ENCODE data around the gene SLU7. TPM values are rescaled to one million over a fixed set of nuclear protein-coding genes. Genes with fewer than 3 reads are reported as not detected.

SLU7 gene
- total RNA-seq, 1 donor from 2014 or later: 48.5 TPM

DNA sequence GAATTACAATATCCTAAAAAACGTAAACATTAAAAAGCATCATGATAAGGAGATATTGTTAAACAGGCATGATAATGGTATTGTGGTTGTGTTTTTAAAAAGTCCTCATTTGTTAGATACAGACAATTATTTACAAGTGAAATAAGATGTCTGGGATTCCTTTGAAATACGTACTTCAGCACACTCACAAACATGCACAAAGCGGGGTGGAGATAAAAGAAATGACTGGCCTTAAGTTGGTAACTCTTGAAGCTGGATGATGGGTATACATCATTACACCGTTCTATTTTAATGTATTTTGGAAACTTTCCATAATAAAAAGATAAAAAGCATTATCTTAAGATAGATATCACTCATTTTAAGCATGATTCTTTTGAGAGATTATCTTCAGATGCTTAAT is 20.1 kb downstream of the SLU7 start:
- Histone ChIP-seq H3K4me2 (peak overlapping the region; percentile 100), H3K4me3 (peak overlapping the region; percentile 92), H3K36me3 (peaks cover 3% of the 10 kb centered on the region), H2AFZ (replicated peaks) (no peak overlapping the region), H4K20me1 (ENCODE audit: low read depth) (peaks cover 23% of the 10 kb centered on the region), H3K27me3 (no peaks in the 10 kb centered on the region), H3F3A (ENCODE audit: low read depth) (peaks cover 23% of the 10 kb centered on the region), H3K79me2 (ENCODE audit: low read depth) (peaks cover 56% of the 10 kb centered on the region), H3K4me1 (peaks cover 25% of the 10 kb centered on the region), H3K9me3 (ENCODE audit: low read depth) (no peaks in the 10 kb centered on the region), H3K9ac (peak overlapping the region; percentile 99), H3K27ac (no peak overlapping the region)
- peak overlapping the region; percentile 94 for H3K4me3 Mint-ChIP-seq
- no peak for DNase-seq (ENCODE audit: low spot score)
- H3K9me3 Mint-ChIP-seq: no peaks in the 10 kb centered on the region
- H3K27ac Mint-ChIP-seq: peak overlapping the region; percentile 97
- TF ChIP-seq, protein P1, sequence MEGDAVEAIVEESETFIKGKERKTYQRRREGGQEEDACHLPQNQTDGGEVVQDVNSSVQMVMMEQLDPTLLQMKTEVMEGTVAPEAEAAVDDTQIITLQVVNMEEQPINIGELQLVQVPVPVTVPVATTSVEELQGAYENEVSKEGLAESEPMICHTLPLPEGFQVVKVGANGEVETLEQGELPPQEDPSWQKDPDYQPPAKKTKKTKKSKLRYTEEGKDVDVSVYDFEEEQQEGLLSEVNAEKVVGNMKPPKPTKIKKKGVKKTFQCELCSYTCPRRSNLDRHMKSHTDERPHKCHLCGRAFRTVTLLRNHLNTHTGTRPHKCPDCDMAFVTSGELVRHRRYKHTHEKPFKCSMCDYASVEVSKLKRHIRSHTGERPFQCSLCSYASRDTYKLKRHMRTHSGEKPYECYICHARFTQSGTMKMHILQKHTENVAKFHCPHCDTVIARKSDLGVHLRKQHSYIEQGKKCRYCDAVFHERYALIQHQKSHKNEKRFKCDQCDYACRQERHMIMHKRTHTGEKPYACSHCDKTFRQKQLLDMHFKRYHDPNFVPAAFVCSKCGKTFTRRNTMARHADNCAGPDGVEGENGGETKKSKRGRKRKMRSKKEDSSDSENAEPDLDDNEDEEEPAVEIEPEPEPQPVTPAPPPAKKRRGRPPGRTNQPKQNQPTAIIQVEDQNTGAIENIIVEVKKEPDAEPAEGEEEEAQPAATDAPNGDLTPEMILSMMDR (IDR thresholded peaks at IDR 0.05): no peak
- TF ChIP-seq EZH2 (IDR thresholded peaks at IDR 0.05) (no peak), EZH2phosphoT487 (IDR thresholded peaks at IDR 0.05) (no peak)
- peaks cover 21% of the 10 kb centered on the region for H3K36me3 Mint-ChIP-seq
- H3K4me1 Mint-ChIP-seq: peaks cover 24% of the 10 kb centered on the region
- no peaks in the 10 kb centered on the region for H3K27me3 Mint-ChIP-seq (ENCODE audit: insufficient read depth, low read depth)

DNA sequence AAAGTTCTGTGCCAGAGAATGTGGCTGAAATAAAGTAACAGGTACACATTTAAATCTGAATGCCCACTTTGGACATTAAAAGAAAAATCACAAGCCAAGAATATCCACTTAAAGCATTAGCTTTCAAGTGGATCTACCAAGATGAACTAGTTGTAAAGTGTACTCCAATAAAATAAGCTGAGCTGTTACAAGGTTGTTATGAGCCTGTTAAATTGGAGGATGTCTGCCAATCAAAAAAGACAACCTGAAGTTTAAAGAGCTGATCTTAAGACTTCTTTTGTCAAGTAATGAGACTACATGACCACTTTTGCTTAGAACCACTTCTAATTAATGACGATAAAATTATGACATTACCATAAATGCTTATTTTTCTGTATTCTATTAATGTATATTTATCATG is 21.4 kb downstream of the SLU7 start:
- TF ChIP-seq EZH2 (IDR thresholded peaks at IDR 0.05) (no peak), EZH2phosphoT487 (IDR thresholded peaks at IDR 0.05) (no peak)
- TF ChIP-seq, protein P1 (IDR thresholded peaks at IDR 0.05): no peak

DNA sequence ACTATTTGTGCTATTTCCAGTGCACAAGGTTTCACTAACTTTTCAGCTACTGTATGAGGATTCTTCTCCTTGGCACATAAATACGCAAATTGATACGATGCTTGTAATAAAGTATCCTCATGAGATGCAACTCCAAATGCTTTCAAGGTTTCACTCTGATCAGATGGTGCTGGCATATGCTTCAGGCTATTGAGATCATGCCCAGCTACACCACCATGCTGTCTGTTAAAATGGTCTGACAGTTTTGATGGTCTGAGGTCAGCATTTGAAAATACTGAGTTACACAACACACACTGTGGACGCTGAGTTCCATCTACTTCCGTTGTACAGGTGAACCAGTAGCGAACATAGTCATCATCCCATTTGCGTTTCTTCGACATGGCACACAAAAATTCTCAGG is 23.8 kb downstream of the SLU7 start:
- Histone ChIP-seq H4K20me1 (ENCODE audit: low read depth) (peaks cover 29% of the 10 kb centered on the region), H3K79me2 (ENCODE audit: low read depth) (peaks cover 67% of the 10 kb centered on the region), H3K4me3 (no peak overlapping the region), H3K36me3 (peaks cover 3% of the 10 kb centered on the region), H3K4me2 (no peak overlapping the region), H3K9ac (no peak overlapping the region), H3K9me3 (ENCODE audit: low read depth) (no peaks in the 10 kb centered on the region), H3K4me1 (peaks cover 25% of the 10 kb centered on the region), H3F3A (ENCODE audit: low read depth) (peaks cover 4% of the 10 kb centered on the region), H2AFZ (replicated peaks) (no peak overlapping the region), H3K27me3 (no peaks in the 10 kb centered on the region), H3K27ac (no peak overlapping the region)
- H3K36me3 Mint-ChIP-seq: peaks cover 18% of the 10 kb centered on the region
- H3K4me1 Mint-ChIP-seq: peaks cover 22% of the 10 kb centered on the region
- H3K4me3 Mint-ChIP-seq: no peak overlapping the region
- H3K27ac Mint-ChIP-seq: no peak overlapping the region
- H3K9me3 Mint-ChIP-seq: peaks cover 3% of the 10 kb centered on the region
- H3K27me3 Mint-ChIP-seq (ENCODE audit: insufficient read depth, low read depth): no peaks in the 10 kb centered on the region
- TF ChIP-seq EZH2phosphoT487 (IDR thresholded peaks at IDR 0.05): no peak
- no peak for DNase-seq (ENCODE audit: low spot score)

More for the DNA sequence above, 21.4 kb downstream of the SLU7 start:
- no peaks in the 10 kb centered on the region for H3K9me3 ChIP-seq (ENCODE audit: low read depth)
- H4K20me1 ChIP-seq (ENCODE audit: low read depth): peaks cover 29% of the 10 kb centered on the region
- peaks cover 23% of the 10 kb centered on the region for H3F3A ChIP-seq (ENCODE audit: low read depth)
- H3K36me3 ChIP-seq: peaks cover 3% of the 10 kb centered on the region
- no peak overlapping the region for H3K27ac ChIP-seq
- peaks cover 67% of the 10 kb centered on the region for H3K79me2 ChIP-seq (ENCODE audit: low read depth)
- no peaks in the 10 kb centered on the region for H3K27me3 ChIP-seq
- H2AFZ ChIP-seq (replicated peaks): no peak overlapping the region
- no peak for DNase-seq (ENCODE audit: low spot score)
- H3K27me3 Mint-ChIP-seq (ENCODE audit: insufficient read depth, low read depth): no peaks in the 10 kb centered on the region
- peaks cover 24% of the 10 kb centered on the region for H3K4me1 Mint-ChIP-seq
- H3K9me3 Mint-ChIP-seq: no peaks in the 10 kb centered on the region
- H3K4me3 Mint-ChIP-seq: peak overlapping the region; percentile 94
- H3K36me3 Mint-ChIP-seq: peaks cover 15% of the 10 kb centered on the region
- no peak overlapping the region for H3K9ac ChIP-seq
- peaks cover 25% of the 10 kb centered on the region for H3K4me1 ChIP-seq
- H3K4me3 ChIP-seq: no peak overlapping the region
- no peak overlapping the region for H3K27ac Mint-ChIP-seq
- H3K4me2 ChIP-seq: peak overlapping the region; percentile 100

DNA sequence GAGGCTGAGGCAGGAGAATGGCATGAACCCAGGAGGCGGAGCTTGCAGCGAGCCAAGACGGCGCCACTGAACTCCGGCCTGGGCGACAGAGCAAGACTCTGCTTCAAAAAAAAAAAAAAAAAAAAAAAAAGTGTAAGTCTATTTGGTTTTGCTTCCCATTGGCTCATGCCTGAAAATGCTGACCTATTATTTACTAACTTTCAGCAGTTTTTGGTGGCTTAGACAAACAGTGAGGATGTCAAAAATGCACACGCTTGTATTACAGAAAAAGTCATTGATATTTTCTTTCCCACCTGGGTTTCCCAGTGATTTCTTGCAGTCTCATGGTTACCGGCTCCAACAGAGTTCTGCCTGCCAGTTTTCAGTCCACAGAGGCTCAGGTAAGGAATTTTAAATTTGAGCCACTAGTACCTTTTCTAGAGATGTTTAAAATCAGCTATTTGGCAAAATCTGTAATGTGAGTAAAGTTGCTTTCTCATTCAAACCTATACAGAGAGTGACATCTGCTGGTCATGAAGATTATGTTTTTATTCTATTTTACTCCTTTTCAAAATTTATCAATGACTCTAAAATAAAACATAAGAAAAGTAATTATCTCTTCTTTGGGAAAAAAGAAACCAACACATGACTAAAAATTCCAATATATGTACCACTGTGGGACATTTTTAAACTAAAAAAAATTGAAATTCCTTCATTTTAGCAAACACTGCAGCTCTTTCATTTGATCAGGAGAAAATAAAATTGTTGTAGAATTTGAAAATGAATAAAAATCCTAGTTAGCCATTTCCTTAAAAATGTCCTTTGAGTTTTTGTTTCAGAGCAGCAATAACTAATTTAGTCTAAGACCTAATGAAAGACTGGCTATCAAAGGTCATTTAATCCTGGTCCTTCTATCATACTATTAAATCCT is 27.8 kb downstream of the SLU7 start:
- peak; percentile 15 for DNase-seq (ENCODE audit: low spot score)
- TF ChIP-seq, protein P1 (IDR thresholded peaks at IDR 0.05): peak; percentile 63
- TF ChIP-seq EZH2 (IDR thresholded peaks at IDR 0.05): no peak
- H3K79me2 ChIP-seq (ENCODE audit: low read depth): peaks cover 29% of the 10 kb centered on the region
- Mint-ChIP-seq H3K27ac (no peak overlapping the region), H3K4me1 (no peaks in the 10 kb centered on the region), H3K9me3 (peaks cover 29% of the 10 kb centered on the region), H3K4me3 (no peak overlapping the region), H3K27me3 (ENCODE audit: insufficient read depth, low read depth) (no peaks in the 10 kb centered on the region), H3K36me3 (peaks cover 32% of the 10 kb centered on the region)
- H3K9ac ChIP-seq: no peak overlapping the region
- no peaks in the 10 kb centered on the region for H3K4me1 ChIP-seq
- H3K27me3 ChIP-seq: no peaks in the 10 kb centered on the region
- H3K36me3 ChIP-seq: no peaks in the 10 kb centered on the region
- H2AFZ ChIP-seq (replicated peaks): no peak overlapping the region
- no peak overlapping the region for H3K27ac ChIP-seq
- H3F3A ChIP-seq (ENCODE audit: low read depth): peaks cover 7% of the 10 kb centered on the region
- no peak overlapping the region for H3K4me3 ChIP-seq
- peaks cover 9% of the 10 kb centered on the region for H3K9me3 ChIP-seq (ENCODE audit: low read depth)
- H3K4me2 ChIP-seq: no peak overlapping the region
- H4K20me1 ChIP-seq (ENCODE audit: low read depth): peaks cover 16% of the 10 kb centered on the region
